Stimulated activated CD4-positive, alpha-beta T cell treated with anti-CD3 and anti-CD28 coated beads, Interleukin-2, amount 100 ng/mL, for 4 hours (primary cell): Measurements from ENCODE around the gene SEMA4B.
"Not testable (repeated sequence)": the region's sequence is repeated elsewhere in the genome, so short reads cannot be mapped to it uniquely, and the experiment has no call there.

Experiments
- DNase-seq: peaks from one replicate; pipeline ENCODE4 v3.0.0-alpha.2; 2020; ENCODE audit warnings: low read depth

The SEMA4B gene

GRCh38 chr15:90201130-90201943 is at the start of gene SEMA4B:
Gene SEMA4B, plus strand, starts transcription at chr15:90201330. Its CDS starts 249 bp downstream, at chr15:90201579.
- DNase-seq = peak; percentile 49

GRCh38 chr15:90151989-90152645 is 49.0 kb upstream of the SEMA4B start:
- no peak for DNase-seq

- DNase-seq = no peak
Measured at GRCh38 chr15:90153658-90154057, 47.5 kb upstream of the SEMA4B start.

GRCh38 chr15:90154246-90154645 is 46.9 kb upstream of the SEMA4B start:
- no peak for DNase-seq

- no peak for DNase-seq
Measured at GRCh38 chr15:90154861-90155626, 46.1 kb upstream of the SEMA4B start.

- DNase-seq = no peak
Measured at GRCh38 chr15:90159213-90159612, 41.9 kb upstream of the SEMA4B start.

- no peak for DNase-seq
Measured at GRCh38 chr15:90160781-90161727, 40.1 kb upstream of the SEMA4B start.

- no peak for DNase-seq
Measured at GRCh38 chr15:90161950-90162361, 39.2 kb upstream of the SEMA4B start.

GRCh38 chr15:90162956-90163355 is 38.2 kb upstream of the SEMA4B start:
- no peak for DNase-seq

GRCh38 chr15:90164239-90164638 is 36.9 kb upstream of the SEMA4B start:
- DNase-seq = not testable (repeated sequence)

GRCh38 chr15:90165157-90165556 is 36.0 kb upstream of the SEMA4B start:
- no peak for DNase-seq

GRCh38 chr15:90165659-90166489 is 35.3 kb upstream of the SEMA4B start:
- no peak for DNase-seq

GRCh38 chr15:90167121-90167520 is 34.0 kb upstream of the SEMA4B start:
- no peak for DNase-seq

- no peak for DNase-seq
Measured at GRCh38 chr15:90171623-90172022, 29.5 kb upstream of the SEMA4B start.

GRCh38 chr15:90173372-90173771 is 27.8 kb upstream of the SEMA4B start:
- no peak for DNase-seq

GRCh38 chr15:90174140-90174875 is 26.8 kb upstream of the SEMA4B start:
- no peak for DNase-seq

GRCh38 chr15:90177012-90177411 is 24.1 kb upstream of the SEMA4B start:
- DNase-seq = no peak

- no peak for DNase-seq
Measured at GRCh38 chr15:90178468-90179435, 22.4 kb upstream of the SEMA4B start.

GRCh38 chr15:90181776-90182175 is 19.4 kb upstream of the SEMA4B start:
- no peak for DNase-seq
